PC-3 (cell line): ENCODE measurements around the gene TMEM38A. TPM values are rescaled to one million over a fixed set of nuclear protein-coding genes. Genes with fewer than 3 reads are reported as not detected.

ENCODE experiments used
- ATAC-seq: fragments of 200-7000 bp; cut with Tn5 transposase; 2 replicates; pipeline ENCODE4 v1.9.1; 2020; ENCODE audit warnings: mild to moderate bottlenecking, moderate library complexity
- BruUV-seq: library from RNA; stranded (reverse); fragments of 400-500 nt; replicated peaks from 2 replicates; lab custom pipeline; 2021; lab: Mats Ljungman, UMichigan
- CTCF ChIA-PET: fragments of 300-600 bp; sonication (Branson Sonifier 250); formaldehyde crosslinking; loops from one replicate; lab custom pipeline; 2022; ENCODE audit warnings: antibody characterized with exemption; lab: Charles Lee
- POLR2A ChIA-PET: fragments of 300-600 bp; sonication (Branson Sonifier 250); formaldehyde crosslinking; loops from one replicate; lab custom pipeline; 2022; ENCODE audit warnings: antibody characterized with exemption; ENCODE audit not compliant: unreplicated experiment; lab: Charles Lee
- DNase-seq: peaks from one replicate; pipeline ENCODE4 v3.0.0-alpha.2; 2015
- H2AFZ ChIP-seq: fragments of 300-600 bp; sonication (generic); 2 replicates; pipeline ENCODE4 v1.6.0; 2016; ENCODE audit warnings: antibody characterized with exemption, low read length
- H3F3A ChIP-seq: fragments of 300-600 bp; sonication (generic); one replicate; pipeline ENCODE4 v1.6.0; 2017; ENCODE audit warnings: antibody characterized with exemption, low read length, control low read depth, mild to moderate bottlenecking; ENCODE audit not compliant: unreplicated experiment
- H3K27ac ChIP-seq: fragments of 300-600 bp; sonication (generic); 2 replicates; pipeline ENCODE4 v1.5.1; 2016; ENCODE audit warnings: mild to moderate bottlenecking, low read length
- H3K27me3 ChIP-seq: fragments of 300-600 bp; sonication (generic); 2 replicates; pipeline ENCODE4 v1.6.1; 2016; ENCODE audit warnings: low read length, mixed read lengths
- H3K36me3 ChIP-seq: fragments of 300-600 bp; sonication (generic); 2 replicates; pipeline ENCODE4 v1.6.1; 2016; ENCODE audit warnings: low read depth, mixed run types, low read length, mixed read lengths
- H3K4me1 ChIP-seq: fragments of 300-600 bp; sonication (generic); 2 replicates; pipeline ENCODE4 v1.5.1; 2016; ENCODE audit warnings: low read length; ENCODE audit not compliant: insufficient read depth
- H3K4me2 ChIP-seq: fragments of 300-600 bp; sonication (generic); 2 replicates; pipeline ENCODE4 v1.6.0; 2016; ENCODE audit warnings: low read length
- H3K4me3 ChIP-seq: fragments of 300-600 bp; sonication (generic); 2 replicates; pipeline ENCODE4 v1.5.1; 2016; ENCODE audit warnings: mild to moderate bottlenecking, low read length, mixed read lengths
- H3K79me2 ChIP-seq: fragments of 300-600 bp; sonication (generic); 2 replicates; pipeline ENCODE4 v1.6.1; 2017; ENCODE audit warnings: low read length, mixed read lengths
- H3K9ac ChIP-seq: fragments of 300-600 bp; sonication (generic); 2 replicates; pipeline ENCODE4 v1.6.0; 2016; ENCODE audit warnings: mild to moderate bottlenecking, low read length
- H3K9me2 ChIP-seq: fragments of 300-600 bp; sonication (generic); replicated peaks from 2 replicates; pipeline ENCODE4 v1.6.1; 2016; ENCODE audit warnings: mixed run types, low read length, mixed read lengths
- H3K9me3 ChIP-seq: fragments of 300-600 bp; sonication (generic); 2 replicates; pipeline ENCODE4 v1.6.1; 2016; ENCODE audit warnings: low read length, mixed read lengths
- H4K20me1 ChIP-seq: fragments of 300-600 bp; sonication (generic); 2 replicates; pipeline ENCODE4 v1.6.1; 2016; ENCODE audit warnings: low read length, mixed read lengths
- CTCF ChIP-seq: fragments of 300-600 bp; sonication (generic); conservative IDR thresholded peaks from 2 replicates; pipeline ENCODE4 v1.5.1; 2017; ENCODE audit warnings: antibody characterized with exemption, low read depth, mild to moderate bottlenecking, low read length
- EZH2 ChIP-seq: fragments of 300-600 bp; sonication (generic); IDR thresholded peaks from one replicate; pipeline ENCODE4 v1.6.1; 2017; ENCODE audit warnings: antibody characterized with exemption, mild to moderate bottlenecking, low read length; ENCODE audit not compliant: unreplicated experiment
- EZH2phosphoT487 ChIP-seq: fragments of 300-600 bp; sonication (generic); IDR thresholded peaks from 2 replicates; pipeline ENCODE4 v1.6.1; 2018; ENCODE audit warnings: mild to moderate bottlenecking, antibody characterized with exemption, low read length, borderline replicate concordance
- intact Hi-C: fragments of 100-400 bp; cut with micrococcal nuclease; formaldehyde crosslinking; loops from 2 replicates; pipeline ENCODE4 v1.9.0; 2023
- total RNA-seq: library from RNA; depleted of rRNA; stranded (reverse); fragments of >200 nt; gene quantifications from 2 replicates; pipeline ENCODE4 v1.2.3, GENCODE V29; 2014

The TMEM38A gene
- total RNA-seq, 1 experiment from 2014 or later, result 11.0 TPM

GRCh38 chr19:16631465-16631864 lies 29.5 kb upstream of the TMEM38A start:
- H3K9ac ChIP-seq, result no peak overlapping the region
- intact Hi-C loops, result no loop called here
- ChIA-PET CTCF (no interaction called here), POLR2A (no interaction called here)
- H4K20me1 ChIP-seq, result peaks cover 10% of the 10 kb centered on the region
- H2AFZ ChIP-seq, result no peak overlapping the region
- H3K36me3 ChIP-seq, result peaks cover 14% of the 10 kb centered on the region
- H3K9me2 ChIP-seq, result no peaks in the 10 kb centered on the region
- peaks cover 9% of the 10 kb centered on the region for H3K4me1 ChIP-seq
- ATAC-seq (no peak), DNase-seq (no peak)
- no peak overlapping the region for H3K4me2 ChIP-seq
- no peak overlapping the region for H3K27ac ChIP-seq
- H3F3A ChIP-seq, result peaks cover 6% of the 10 kb centered on the region
- H3K9me3 ChIP-seq, result no peaks in the 10 kb centered on the region
- BruUV-seq, result no TSS peak
- H3K79me2 ChIP-seq, result peaks cover 23% of the 10 kb centered on the region
- no peak for TF ChIP-seq EZH2
- TF ChIP-seq CTCF, result no peak
- no peak for TF ChIP-seq EZH2phosphoT487
- H3K27me3 ChIP-seq, result no peaks in the 10 kb centered on the region
- no peak overlapping the region for H3K4me3 ChIP-seq

GRCh38 chr19:16637535-16637934 lies 23.4 kb upstream of the TMEM38A start:
- Histone ChIP-seq H3K4me3 (no peak overlapping the region), H3K9me2 (no peaks in the 10 kb centered on the region), H3K27ac (no peak overlapping the region), H2AFZ (no peak overlapping the region), H3K4me1 (no peaks in the 10 kb centered on the region), H4K20me1 (no peaks in the 10 kb centered on the region), H3K79me2 (peaks cover 30% of the 10 kb centered on the region), H3K27me3 (no peaks in the 10 kb centered on the region), H3K4me2 (no peak overlapping the region), H3K9me3 (no peaks in the 10 kb centered on the region), H3K36me3 (peaks cover 17% of the 10 kb centered on the region), H3K9ac (no peak overlapping the region), H3F3A (no peaks in the 10 kb centered on the region)
- no TSS peak for BruUV-seq
- TF ChIP-seq CTCF, result no peak
- TF ChIP-seq EZH2, result no peak
- no peak for TF ChIP-seq EZH2phosphoT487
- ATAC-seq, result no peak
- ChIA-PET CTCF (no interaction called here), POLR2A (no interaction called here)
- DNase-seq, result no peak
- intact Hi-C loops, result no loop called here

- ATAC-seq (no peak), DNase-seq (no peak)
- H4K20me1 ChIP-seq, result no peaks in the 10 kb centered on the region
- no peaks in the 10 kb centered on the region for H3K27me3 ChIP-seq
- H3K4me1 ChIP-seq, result no peaks in the 10 kb centered on the region
- ChIA-PET POLR2A (no interaction called here), CTCF (no interaction called here)
- H3K9ac ChIP-seq, result no peak overlapping the region
- BruUV-seq, result no TSS peak
- H3K9me2 ChIP-seq, result no peaks in the 10 kb centered on the region
- H3F3A ChIP-seq, result no peaks in the 10 kb centered on the region
- peaks cover 34% of the 10 kb centered on the region for H3K79me2 ChIP-seq
- H3K36me3 ChIP-seq, result peaks cover 17% of the 10 kb centered on the region
- no peak overlapping the region for H3K4me3 ChIP-seq
- no peak overlapping the region for H2AFZ ChIP-seq
- no peak overlapping the region for H3K4me2 ChIP-seq
- no peak for TF ChIP-seq CTCF
- no peak for TF ChIP-seq EZH2
- no peak for TF ChIP-seq EZH2phosphoT487
- intact Hi-C loops, result no loop called here
- H3K27ac ChIP-seq, result no peak overlapping the region
- H3K9me3 ChIP-seq, result no peaks in the 10 kb centered on the region
Measured at GRCh38 chr19:16638666-16639065, 22.3 kb upstream of the TMEM38A start.
